SW480 (cell line): ENCODE data around the gene EGLN1.

Experiments
- DNase-seq: peaks from one replicate; pipeline ENCODE4 v3.0.0-alpha.2; 2016; ENCODE audit warnings: low spot score

The EGLN1 gene

GRCh38 chr1:231324660-231325059 lies 97.4 kb downstream of the EGLN1 start:
- DNase-seq = no peak

- no peak for DNase-seq
Observed at GRCh38 chr1:231322880-231323530, 99.1 kb downstream of the EGLN1 start.

DNA sequence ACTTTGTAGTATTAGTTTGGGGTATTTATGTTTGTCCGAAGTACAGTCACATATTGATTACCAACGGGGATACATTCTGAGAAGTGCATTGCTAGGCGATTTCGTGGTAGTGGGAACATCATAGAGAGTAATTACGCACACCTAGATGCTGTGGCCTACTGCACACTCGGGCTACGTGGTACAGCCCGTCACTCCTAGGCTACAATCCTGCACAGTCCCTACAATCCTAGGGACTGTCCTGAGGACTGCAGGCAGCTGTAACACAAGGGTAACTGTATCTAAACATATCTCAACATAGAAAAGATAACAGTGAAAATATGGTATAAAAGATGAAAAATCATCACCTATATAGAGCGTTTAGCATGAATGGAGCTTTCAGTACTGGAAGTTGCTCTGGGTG lies 103.0 kb downstream of the EGLN1 start:
- no peak for DNase-seq

DNA sequence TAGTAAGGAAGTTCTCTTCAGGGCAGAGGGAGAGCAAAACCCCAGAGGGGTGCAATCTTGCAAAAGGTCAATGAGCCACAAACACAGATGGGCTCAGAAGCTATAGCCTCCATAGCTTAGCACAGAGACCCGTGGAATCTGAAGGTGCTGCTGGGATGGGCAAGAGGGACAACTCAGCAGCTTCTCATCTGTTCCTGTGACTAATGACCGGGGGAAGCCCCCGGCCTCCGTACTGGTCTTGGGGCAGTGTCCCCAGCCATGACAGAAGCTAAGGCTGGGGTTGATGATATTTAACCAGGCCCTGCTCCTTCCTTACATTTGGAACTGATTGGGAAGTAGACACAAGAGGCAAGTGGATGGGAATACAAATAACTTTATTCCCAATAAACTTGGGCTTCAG lies 103.5 kb downstream of the EGLN1 start:
- DNase-seq = no peak

DNA sequence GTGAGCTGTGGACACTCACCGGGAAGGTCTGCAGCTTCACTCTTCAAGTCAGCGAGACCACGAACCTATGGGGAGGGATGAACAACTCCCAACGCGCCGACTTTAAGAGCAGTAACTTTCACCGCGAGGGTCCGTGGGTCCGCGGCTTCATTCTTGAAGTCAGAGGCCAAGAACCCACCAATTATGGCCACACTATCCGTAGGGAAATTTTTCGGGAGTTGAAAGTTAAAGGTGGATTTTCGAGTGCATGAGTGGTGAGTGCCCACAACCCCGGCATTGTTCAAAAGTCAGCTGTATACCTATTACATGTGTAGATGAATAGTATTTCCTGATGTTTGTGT lies 104.1 kb downstream of the EGLN1 start:
- DNase-seq = no peak

DNA sequence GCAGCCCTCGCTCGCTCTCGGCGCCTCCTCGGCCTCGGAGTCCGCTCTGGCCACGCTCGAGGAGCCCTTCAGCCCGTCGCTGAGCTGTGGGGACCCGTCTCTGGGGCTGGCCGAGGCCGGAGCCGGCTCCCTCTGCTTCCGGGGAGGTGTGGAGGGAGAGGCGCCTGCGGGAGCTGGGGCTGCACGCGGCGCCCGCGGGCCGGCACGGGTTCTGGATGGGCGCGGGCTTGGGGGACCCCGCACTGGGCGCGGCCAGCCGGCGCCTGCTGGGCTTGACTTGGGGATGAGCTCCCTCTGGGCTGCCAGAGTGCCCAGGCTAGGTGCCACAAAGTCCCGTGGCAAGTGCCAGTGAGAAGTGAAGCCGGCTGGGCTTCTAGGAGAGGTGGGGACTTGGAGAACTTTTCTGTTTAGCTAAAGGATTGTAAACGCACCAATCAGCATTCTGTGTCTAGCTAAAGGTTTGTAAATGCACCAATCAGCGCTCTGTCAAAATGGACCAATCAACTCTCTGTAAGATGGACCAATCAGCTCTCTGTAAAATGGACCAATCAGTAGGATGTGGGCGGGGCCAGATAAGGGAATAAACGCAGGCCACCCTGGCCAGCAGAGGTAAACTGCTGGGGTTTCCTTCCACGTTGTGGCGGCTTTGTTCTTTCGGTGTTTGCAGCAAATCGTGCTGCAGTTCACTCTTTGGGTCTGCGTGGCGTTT lies 104.6 kb downstream of the EGLN1 start:
- DNase-seq = no peak

DNA sequence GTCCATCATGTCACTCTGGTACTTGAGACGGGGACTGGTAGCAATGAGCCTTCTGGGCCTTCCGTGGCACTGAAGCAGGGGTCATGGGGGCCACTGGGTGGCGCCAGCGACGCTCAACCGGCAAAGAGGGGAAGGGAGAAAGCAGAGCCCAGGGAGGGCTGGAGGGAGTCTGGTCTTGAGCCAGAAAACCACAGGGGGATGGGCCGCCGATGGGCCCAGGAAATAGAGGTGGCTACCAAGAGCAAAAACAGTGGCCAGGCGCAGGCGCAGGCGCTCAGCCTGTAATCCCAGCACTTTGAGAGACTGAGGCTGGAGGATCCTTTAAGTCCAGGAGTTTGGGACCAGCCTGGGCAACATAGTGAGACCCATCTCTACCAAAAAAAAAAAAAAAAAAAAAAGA lies 106.2 kb downstream of the EGLN1 start:
- no peak for DNase-seq
